Osteocyte (in vitro differentiated cells): ENCODE results near the gene TMEM205. TPM values are rescaled to one million over a fixed set of nuclear protein-coding genes. Genes with fewer than 3 reads are reported as not detected.
A peak's percentile ranks its signal among the peaks of the same experiment; 100 is the strongest.
"Not testable (repeated sequence)": the region's sequence is repeated elsewhere in the genome, so short reads cannot be mapped to it uniquely, and the experiment has no call there.

Experiments used
- DNase-seq: peaks from one replicate; pipeline ENCODE4 v3.0.0; 2021; ENCODE audit warnings: mixed read lengths; ENCODE audit not compliant: unreplicated experiment; ENCODE audit errors: extremely low spot score
- H3K27ac Mint-ChIP-seq: one replicate; pipeline ENCODE4 v1.8.0; 2021; ENCODE audit warnings: mild to moderate bottlenecking, mixed read lengths; ENCODE audit not compliant: unreplicated experiment
- H3K27me3 Mint-ChIP-seq: one replicate; pipeline ENCODE4 v1.8.0; 2021; ENCODE audit warnings: mixed read lengths; ENCODE audit not compliant: unreplicated experiment
- H3K36me3 Mint-ChIP-seq: one replicate; pipeline ENCODE4 v1.8.0; 2021; ENCODE audit warnings: mixed read lengths; ENCODE audit not compliant: unreplicated experiment
- H3K4me1 Mint-ChIP-seq: one replicate; pipeline ENCODE4 v1.8.0; 2021; ENCODE audit warnings: mixed read lengths; ENCODE audit not compliant: unreplicated experiment
- H3K4me3 Mint-ChIP-seq: one replicate; pipeline ENCODE4 v1.8.0; 2021; ENCODE audit warnings: mild to moderate bottlenecking, moderate library complexity, mixed read lengths; ENCODE audit not compliant: unreplicated experiment
- H3K9me3 Mint-ChIP-seq: one replicate; pipeline ENCODE4 v1.8.0; 2021; ENCODE audit warnings: mixed read lengths; ENCODE audit not compliant: unreplicated experiment
- CTCF ChIP-seq: fragments of 200-600 bp; sonication (generic); IDR thresholded peaks from 2 replicates; pipeline ENCODE4 v1.5.0; 2021; ENCODE audit warnings: antibody characterized with exemption, mild to moderate bottlenecking, moderate library complexity
- total RNA-seq: library from RNA; stranded (reverse); gene quantifications from 2 replicates; pipeline ENCODE4 v1.2.1, GENCODE V29; 2021

The TMEM205 gene
- total RNA-seq, 1 donor from 2014 or later, result 57.4 TPM

- H3K36me3 Mint-ChIP-seq, result no peaks in the 10 kb centered on the region
- H3K9me3 Mint-ChIP-seq, result no peaks in the 10 kb centered on the region
- peaks cover 23% of the 10 kb centered on the region for H3K4me1 Mint-ChIP-seq
- no peak overlapping the region for H3K27ac Mint-ChIP-seq
- TF ChIP-seq CTCF, result no peak
- H3K4me3 Mint-ChIP-seq, result no peak overlapping the region
- DNase-seq, result no peak
- H3K27me3 Mint-ChIP-seq, result peaks cover 8% of the 10 kb centered on the region
Measured at GRCh38 chr19:11384778-11385129, 38.7 kb upstream of the TMEM205 start.

GRCh38 chr19:11383706-11384048 is 37.6 kb upstream of the TMEM205 start:
- H3K9me3 Mint-ChIP-seq, result no peaks in the 10 kb centered on the region
- no peak overlapping the region for H3K4me3 Mint-ChIP-seq
- H3K4me1 Mint-ChIP-seq, result peaks cover 25% of the 10 kb centered on the region
- peaks cover 8% of the 10 kb centered on the region for H3K27me3 Mint-ChIP-seq
- no peaks in the 10 kb centered on the region for H3K36me3 Mint-ChIP-seq
- no peak for DNase-seq
- H3K27ac Mint-ChIP-seq, result no peak overlapping the region
- no peak for TF ChIP-seq CTCF

GRCh38 chr19:11382898-11383705 is 37.0 kb upstream of the TMEM205 start:
- Mint-ChIP-seq H3K4me3 (peak overlapping the region; percentile 47), H3K9me3 (no peaks in the 10 kb centered on the region), H3K36me3 (no peaks in the 10 kb centered on the region), H3K27me3 (peaks cover 8% of the 10 kb centered on the region), H3K4me1 (peaks cover 30% of the 10 kb centered on the region), H3K27ac (no peak overlapping the region)
- TF ChIP-seq CTCF, result peak; percentile 69
- peak; percentile 84 for DNase-seq

GRCh38 chr19:11380653-11381537 is 34.8 kb upstream of the TMEM205 start:
- TF ChIP-seq CTCF, result peak; percentile 71
- Mint-ChIP-seq H3K9me3 (no peaks in the 10 kb centered on the region), H3K4me3 (peak overlapping the region; percentile 92), H3K27me3 (peaks cover 8% of the 10 kb centered on the region), H3K27ac (peak overlapping the region; percentile 93), H3K4me1 (peaks cover 42% of the 10 kb centered on the region), H3K36me3 (no peaks in the 10 kb centered on the region)
- peak; percentile 96 for DNase-seq

- peaks cover 8% of the 10 kb centered on the region for H3K27me3 Mint-ChIP-seq
- no peaks in the 10 kb centered on the region for H3K9me3 Mint-ChIP-seq
- H3K4me3 Mint-ChIP-seq, result peak overlapping the region; percentile 92
- no peak for DNase-seq
- peak overlapping the region; percentile 9 for H3K27ac Mint-ChIP-seq
- no peaks in the 10 kb centered on the region for H3K36me3 Mint-ChIP-seq
- peaks cover 42% of the 10 kb centered on the region for H3K4me1 Mint-ChIP-seq
- no peak for TF ChIP-seq CTCF
Measured at GRCh38 chr19:11379857-11380350, 33.8 kb upstream of the TMEM205 start.

GRCh38 chr19:11379269-11379845 is 33.3 kb upstream of the TMEM205 start:
- H3K27me3 Mint-ChIP-seq, H3K9me3 Mint-ChIP-seq, H3K4me3 Mint-ChIP-seq, H3K27ac Mint-ChIP-seq, H3K36me3 Mint-ChIP-seq, DNase-seq: not testable (repeated sequence)
- H3K4me1 Mint-ChIP-seq, result peaks cover 42% of the 10 kb centered on the region
